Fibroblast of peridontal ligament (primary cell): Measurements from ENCODE around the gene PHOSPHO1.

Experiments used
- DNase-seq: peaks from one replicate; pipeline ENCODE4 v3.0.0-alpha.2; 2010; ENCODE audit errors: extremely low read depth

PHOSPHO1 gene

DNA sequence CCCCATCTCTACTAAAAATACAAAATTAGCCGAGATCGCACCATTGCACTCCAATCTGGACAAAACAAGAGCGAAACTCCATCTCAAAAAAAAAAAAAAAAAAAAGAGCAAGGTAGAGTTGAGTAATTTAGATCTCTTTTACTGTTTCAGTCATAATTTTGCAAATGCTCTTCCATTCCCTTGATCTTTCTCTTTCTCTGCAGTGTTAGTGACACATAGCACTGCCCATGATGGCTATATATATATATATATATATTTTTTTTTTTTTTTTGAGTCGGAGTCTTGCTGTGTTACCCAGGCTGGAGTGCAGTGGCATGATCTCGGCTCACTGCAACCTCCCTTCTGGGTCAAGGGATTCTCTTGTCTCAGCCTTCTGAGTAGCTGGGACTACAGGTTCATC lies 12.2 kb upstream of the PHOSPHO1 start:
- no peak for DNase-seq

DNA sequence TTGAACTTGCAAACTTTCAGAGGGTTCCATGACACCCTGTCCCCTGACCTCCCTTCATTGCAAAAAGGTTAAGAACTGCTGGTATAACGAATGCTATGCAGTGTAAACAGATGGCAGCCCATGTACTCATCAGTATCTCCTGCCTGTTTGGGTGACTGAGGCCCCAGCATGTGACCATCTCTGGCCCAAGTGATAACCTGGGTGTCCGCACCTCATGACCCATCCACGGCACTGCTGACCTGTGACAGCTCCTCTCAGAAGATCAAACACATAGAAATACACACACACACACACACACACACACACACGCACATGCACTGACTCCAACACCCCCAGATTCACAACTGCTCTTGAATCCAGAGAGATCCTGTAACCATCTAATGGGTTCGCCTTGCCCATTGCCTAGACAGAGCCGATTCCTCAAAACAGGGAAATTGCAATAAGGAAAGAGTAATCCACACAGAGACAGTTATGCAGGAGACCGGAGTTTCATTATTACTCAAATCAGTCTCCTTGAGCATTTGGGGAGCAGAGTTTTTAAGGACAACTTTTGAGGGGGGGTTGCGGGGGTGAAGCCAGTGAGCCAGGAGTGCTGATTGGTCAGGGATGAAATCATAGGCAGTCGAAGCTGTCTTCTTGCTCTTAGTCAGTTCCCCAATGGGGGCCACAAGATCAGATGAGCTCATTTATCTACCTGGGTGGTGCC lies 11.3 kb upstream of the PHOSPHO1 start:
- no peak for DNase-seq

DNA sequence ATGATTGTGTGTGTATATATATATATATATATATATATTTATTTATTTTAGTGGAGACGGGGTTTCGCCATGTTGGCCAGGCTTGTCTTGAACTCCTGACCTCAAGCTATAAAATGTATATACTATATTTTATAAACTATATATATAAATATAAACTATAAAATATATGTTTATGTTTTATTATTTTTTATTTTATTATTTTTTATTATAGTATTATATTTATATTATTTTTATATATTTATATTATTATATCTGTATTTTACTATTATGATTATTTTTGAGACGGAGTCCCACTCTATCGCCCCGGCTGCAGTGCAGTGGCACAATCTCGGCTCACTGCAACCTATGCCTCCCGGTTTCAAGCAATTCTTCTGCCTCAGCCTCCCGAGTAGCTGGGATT lies 10.5 kb upstream of the PHOSPHO1 start:
- no peak for DNase-seq

DNA sequence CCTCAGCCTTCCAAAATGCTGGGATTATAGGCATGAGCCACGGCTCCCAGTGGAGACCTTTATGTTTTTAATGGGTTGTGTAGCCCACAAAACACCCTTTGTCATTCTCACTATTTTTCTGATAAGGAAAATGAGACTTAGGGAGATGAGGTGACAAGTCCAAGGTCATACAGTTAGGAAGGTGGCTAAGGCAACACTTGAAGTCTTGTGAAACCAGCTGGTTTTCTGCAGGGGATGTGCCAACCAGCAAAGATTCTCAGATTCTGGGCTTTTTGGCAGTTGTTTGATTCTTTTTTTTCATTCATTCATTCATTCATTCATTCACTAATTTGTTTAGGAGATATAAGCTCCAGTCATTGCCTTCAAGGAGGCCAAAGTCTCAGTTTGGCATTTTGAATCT lies 10.0 kb upstream of the PHOSPHO1 start:
- DNase-seq, result no peak

DNA sequence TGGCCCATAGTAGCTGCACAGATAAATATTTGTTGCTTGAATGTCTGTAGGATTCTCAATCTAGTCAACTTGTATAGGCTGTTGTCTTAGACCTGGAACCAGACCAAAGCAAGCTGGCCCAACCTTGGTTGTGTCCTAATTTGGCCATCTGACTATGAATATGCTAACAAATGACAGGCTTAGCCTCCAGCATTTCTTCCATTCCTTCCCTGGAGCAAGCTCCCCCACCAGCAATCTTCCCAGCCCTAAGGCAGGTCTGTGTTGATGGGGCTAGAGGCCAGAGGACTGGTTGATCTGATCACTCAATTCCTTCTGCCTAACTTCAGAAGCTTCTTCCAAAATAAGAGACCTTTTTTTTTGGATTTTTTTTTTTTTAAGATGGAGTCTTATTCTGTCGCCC lies 9.4 kb upstream of the PHOSPHO1 start:
- DNase-seq, result no peak

DNA sequence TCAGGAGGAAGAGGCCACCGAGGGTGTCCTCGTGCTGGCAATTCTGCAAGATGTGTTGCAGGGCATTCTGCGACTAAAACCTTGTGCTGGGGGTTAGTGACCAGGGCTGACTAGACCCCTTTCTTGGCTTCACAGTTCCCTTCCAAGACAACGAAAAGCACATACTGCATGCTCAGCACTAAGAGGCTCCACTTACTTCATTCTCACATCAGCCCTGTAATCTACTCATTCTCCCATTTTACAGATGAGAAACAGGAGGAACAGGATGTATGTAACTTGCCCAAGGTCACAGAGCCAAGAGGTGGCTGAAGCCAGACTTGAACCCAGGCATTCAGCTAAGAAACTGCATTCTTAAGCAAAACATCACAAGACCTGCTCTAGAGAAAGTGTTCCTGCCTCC lies 5.3 kb upstream of the PHOSPHO1 start:
- DNase-seq, result no peak

DNA sequence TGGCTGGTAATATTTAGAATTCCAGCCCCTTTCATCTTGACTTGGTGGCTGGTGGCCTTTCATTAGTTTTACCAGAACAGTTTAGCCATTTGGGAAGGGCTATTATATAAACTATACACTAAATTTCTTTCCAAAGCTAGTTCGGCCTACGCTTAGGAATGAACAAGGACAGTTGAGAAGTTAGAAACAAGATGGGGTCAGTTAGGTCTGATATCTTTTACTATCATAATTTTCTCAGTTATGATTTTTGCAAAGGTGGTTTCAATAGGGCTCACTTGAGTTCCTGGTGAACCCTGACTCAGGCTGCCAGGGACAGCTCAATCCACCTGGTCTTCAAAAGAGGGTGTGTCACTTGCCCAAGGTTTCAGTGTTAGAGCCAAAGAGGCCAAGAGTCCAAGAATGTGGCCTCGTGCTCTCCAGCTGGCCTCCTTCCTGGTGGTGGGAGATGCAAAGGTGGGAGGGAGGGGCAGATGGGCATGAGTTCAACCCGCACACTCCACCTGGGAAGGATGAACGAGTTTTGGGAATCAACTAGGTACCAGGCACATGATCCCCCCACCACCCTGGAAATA lies 4.0 kb upstream of the PHOSPHO1 start:
- no peak for DNase-seq

DNA sequence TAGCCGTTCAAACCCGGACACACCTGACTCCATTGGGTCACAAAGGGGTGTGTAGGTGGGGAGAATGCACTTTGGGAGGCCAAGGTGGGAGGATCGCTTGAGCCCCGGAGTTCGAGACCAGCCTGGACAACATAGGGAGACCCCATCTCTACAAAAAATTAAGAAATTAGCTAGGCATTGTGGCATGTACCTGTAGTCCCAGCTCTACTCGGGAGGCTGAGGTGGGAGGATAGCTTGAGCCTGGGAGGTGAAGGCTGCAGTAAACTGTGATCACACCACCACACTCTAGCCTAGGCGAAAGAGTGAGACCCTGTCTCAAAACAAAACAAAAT lies 942 bp upstream of the PHOSPHO1 start:
- no peak for DNase-seq

DNA sequence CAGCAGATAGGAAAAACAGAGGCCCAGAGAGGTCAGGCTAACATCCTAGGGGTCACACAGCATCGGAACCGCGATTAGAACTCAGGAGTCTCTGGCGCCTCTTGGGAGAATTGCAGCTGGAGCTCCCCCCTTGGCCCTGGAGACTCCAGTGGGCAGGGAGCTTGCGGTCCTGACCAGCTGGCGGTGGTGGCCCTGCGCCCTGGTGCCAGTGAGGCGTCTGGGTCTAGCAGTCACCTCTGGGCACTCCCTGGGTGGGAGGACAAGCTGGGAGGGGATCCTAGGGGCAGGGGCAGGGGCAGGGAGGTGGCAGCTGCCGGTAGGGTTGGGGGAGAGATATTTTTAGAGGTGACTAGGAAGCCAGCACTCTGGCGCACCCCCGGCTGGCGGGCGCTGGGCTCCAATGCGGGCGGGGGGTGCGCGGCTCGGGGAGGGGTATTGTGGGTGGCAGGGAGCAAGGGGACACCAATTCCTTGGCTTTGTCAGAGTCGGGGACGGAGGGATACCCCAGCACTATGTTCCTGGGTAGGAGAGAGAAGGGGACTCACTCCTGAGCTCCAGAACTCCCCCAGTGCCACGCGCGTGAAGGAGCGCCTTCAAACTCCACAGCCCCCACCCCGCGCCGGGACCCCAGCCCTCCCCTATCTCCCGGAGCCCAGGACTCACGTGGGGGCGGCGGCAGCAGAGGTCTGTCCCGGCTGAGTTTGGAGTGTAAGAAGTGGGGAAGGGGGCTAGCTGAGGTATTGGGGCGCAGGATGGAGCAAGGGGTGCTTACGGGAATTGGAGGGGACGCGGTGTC lies 584 bp downstream of the PHOSPHO1 start:
- DNase-seq, result no peak

DNA sequence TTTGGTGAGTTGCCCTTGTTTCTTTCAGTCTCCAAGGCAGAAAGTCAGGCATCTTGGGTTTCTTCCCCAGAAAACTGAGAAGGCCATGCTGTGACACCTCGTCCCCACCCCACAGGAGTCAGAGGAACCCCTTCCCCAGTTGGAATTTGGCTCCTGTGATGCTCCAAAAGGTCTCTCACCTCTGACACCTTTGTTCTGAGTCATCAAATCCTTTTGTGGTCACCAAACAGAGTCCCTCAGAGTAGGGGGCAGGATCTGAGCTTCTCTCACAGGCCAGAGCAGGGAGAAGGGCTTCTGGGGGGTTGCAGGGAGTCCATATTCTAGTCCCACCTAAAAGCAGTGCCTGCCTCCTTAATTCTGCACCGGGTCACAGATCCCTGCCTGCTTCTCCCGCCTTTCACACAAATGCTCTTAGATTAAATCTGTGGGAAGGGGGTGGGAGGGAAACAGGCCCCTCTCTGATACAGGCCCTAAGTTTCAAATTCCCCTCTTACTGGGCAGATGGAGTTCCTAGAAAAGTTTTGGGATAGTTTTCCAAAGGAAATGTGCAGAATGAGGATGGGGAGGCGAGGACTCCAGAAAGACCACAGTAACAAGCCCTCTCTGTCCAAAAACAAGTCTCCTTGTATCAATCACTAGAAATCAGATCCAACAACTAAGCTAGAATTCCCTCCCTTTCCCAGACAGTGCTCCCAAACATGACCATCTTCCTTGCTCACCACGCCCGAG lies 1.3 kb downstream of the PHOSPHO1 start:
- DNase-seq, result no peak

DNA sequence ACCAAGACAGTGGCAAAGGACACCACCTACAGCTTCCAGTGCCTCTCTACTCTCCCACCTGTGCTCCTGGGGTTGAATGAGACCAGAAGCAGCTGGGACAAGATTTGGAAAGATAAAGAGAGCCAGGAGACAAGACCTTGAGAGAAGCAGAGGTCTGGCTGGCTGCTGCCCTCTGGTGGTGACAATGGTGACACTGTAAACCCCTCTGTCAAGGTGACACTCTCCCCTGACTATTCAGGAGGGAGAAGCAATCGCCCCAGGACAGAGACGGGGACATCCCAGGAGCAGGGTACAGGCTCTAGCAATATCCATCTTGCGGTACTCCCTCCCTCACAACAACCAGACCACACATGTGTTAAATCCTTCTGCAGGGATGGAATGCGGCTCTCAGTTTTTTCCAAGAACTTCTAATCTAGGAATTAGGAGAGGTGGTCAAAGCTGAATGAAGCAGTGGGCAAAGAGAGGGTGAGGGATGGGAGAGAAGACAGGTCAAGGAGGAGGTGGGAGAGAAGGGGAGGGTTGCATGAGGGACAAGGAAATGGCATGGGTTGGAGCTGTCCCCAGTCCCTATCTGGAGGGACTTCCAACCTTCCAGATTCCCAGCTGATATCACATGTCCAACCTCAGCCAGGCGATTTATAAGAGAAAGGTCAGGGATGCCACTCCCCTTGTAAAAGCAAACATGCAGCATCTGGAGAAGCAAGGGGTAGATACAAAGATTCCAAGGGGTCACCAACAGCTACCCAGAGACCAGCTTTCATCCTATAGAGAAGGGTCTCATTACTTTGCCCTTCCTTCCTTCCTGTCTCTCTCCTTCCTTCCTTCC lies 2.9 kb downstream of the PHOSPHO1 start:
- peak; percentile 68 for DNase-seq

DNA sequence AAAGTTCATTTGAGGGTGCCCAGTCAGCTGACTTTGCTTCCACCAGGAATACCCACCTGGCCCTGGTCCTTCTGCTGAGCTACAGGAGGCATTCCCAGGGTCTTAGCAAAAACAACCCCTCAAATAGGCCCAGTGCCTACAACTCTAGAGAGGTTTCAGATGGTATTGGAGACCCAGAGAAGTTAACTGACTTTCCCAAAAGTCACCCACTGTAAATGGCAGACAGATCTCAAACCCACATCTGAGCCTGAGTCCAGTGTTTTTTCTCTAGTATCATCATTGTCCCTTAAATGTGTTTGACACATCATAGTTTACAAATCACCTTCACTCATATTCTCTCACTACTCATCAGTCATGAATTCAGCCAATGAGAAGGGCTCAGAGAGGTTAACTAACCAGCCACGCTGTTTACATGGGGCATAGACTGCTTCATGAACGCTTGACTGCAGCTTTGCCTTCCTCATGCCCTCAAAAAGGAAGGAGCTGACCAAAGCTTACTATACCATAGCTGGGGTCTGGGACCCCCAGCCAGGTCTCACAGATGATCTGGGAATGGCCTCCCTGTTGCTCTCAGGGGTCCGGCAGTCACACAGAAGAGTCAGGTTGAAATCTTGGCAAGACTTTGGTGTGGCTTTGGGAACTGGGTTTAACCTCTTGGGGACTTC lies 3.7 kb downstream of the PHOSPHO1 start:
- no peak for DNase-seq

DNA sequence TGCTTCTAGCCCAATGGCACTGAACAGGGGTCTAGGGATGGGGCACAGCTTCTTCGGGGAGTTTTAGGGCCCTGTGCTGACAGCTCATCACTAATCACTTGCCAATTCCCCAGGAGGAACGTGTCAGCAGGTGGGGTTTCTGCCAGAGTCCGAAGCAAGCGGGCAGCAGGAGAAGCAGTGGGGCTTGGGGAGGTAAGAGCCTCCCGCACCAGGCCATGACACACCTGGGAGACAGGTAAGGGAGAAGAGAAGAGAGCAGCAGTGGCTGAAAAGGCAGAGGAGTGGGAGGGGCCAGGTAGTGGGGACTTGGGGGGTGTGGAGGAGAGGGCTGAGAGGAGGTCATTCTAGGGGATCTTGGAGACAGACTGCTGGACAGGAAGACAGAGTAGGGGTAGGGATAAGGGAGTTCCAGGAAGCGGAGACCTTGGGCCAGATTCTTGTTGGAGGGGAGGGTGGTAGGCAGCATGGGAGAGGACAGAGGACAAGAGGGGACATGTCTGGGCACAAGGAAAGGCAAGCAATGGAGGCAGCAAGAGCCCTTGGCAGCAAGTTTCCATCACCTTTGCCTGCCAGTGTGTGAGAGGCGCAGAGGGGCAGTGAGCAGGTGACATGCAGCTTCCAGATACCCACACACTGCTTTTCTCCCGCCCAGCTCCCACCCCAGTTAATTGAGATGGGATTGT lies 4.9 kb downstream of the PHOSPHO1 start:
- DNase-seq, result no peak

DNA sequence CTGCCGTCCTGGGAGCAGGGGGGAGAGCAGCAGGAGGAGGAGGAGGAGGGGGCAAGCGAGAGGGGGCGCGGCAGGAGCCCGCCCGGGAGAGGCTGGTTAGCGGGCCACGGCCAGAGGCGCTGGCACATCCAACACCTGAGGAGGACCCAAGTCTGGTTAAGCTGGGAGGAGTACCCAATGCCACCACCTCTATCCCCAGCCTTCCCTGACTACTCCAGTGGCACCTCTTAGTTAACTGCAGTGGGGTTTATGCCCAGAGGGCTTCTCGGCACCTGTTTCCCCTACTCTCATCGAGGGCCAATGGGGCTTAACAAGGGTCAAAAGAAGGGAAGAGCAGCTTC lies 5.6 kb downstream of the PHOSPHO1 start:
- DNase-seq, result no peak

DNA sequence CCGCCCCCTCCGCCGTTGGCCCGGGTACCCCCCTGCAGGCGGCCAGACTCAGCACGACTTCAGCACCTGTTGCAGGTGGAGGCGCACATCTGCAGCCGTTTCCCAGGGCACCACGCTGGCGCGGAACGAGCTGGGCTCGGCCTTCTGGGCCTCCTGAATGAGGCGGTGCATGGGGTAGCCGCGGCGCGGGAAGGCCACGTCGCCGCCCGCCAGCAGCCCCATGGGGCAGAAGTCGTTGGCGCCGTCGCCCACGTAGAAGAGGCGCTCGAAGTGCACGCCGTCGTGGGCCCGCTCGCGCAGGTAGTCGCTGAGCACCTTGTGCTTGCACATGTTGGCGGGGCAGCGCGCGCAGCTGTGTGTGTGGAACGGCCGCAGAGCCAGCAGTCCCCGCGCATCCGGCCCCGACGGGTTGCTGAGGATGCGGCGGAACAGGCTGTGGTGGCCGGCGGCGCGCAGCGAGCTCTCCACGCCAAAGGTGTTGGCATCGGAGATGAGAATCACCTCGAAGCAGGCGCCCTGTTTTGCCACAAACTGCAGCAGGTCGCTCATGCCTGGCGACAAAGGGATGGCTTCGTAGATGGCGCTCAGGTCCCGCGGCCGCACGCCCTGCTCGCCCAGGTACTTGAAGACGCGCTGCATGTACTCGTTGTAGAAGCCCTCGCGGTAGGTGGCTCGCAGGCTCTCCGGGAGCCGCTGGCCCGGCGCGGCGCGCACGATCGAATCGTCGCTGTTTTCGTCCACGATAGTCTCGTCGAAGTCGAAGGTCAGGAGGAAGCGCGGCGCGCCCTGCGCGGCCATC lies 6.2 kb downstream of the PHOSPHO1 start:
- DNase-seq, result no peak

DNA sequence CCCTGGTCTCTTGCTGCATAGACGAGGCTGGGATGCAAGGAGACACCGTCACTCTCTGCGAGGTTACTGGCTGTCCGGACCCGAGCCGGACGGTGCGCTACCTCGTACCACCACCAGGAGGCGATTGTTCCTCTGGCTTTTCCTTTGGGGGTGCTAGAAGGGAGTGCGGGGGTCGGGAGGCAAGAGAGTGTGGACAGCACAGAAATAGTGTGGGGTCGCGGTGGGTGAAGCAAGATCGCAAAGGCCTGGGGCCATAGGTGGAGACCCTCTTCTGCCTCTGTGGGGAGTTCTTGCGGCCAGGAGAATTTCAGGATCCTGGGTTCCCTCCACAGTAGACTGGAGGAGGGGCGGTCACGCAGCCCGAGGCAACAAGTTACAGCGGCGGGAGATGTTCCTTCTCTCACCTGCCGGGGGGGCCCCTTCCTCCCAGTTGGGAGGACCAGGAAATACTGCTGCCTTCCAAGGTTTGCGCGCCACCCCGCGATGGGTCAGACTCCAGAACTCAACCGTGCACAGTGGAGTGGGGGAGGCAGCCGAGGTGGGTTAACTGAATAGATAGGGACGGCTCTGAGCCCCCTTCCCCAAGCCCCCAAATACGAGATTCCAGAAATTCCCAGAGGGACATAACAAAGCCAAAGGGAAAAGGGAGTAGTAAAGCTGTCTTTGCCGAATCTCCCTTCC lies 6.9 kb downstream of the PHOSPHO1 start:
- no peak for DNase-seq

DNA sequence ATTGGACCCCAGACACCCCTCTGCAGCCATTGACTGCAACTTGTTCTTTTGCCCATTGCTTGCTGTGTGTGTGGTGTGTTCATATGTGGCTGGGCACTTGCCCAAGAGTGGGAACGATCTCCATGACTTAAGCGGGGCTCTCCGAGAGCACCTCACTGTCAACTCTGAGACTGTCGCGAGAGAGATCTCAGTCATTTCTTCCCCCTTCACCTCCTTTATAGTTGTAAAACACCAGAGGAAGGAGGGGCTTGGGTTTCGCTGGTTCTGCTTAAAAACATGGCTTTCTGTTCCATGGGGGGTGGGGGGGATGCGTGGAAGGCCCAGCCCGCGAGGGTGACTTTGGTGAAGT lies 7.4 kb downstream of the PHOSPHO1 start:
- no peak for DNase-seq

DNA sequence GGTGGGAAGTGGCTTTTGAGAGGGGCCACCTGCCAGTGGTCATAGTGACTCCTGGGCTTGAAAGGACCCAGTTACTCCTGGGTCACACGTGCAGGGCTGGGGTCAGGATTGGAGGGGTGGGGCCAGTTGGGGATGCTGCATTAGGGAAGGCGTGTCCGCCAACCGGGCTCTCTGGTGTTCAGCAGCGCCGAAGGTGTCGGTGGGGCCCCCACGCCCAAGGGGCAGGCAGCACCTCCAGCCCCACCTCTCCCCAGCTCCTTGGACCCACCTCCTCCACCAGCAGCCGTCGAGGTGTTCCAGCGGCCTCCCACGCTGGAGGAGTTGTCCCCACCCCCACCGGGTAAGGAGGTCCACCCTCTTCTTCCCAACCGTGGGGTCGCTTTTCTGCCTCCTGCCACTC lies 10.6 kb downstream of the PHOSPHO1 start:
- no peak for DNase-seq
